Activated naive CD8-positive, alpha-beta T cell treated with anti-CD3 and anti-CD28 coated beads for 36 hours (primary cell): Measurements from ENCODE around the gene DNAH11. TPM values are rescaled to one million over a fixed set of nuclear protein-coding genes. Genes with fewer than 3 reads are reported as not detected.
"Not testable (repeated sequence)": the region's sequence is repeated elsewhere in the genome, so short reads cannot be mapped to it uniquely, and the experiment has no call there.

Experiments used
- DNase-seq: peaks from one replicate; pipeline ENCODE4 v3.0.0; 2021
- H3K27ac Mint-ChIP-seq: one replicate; pipeline ENCODE4 v1.8.0; 2022; ENCODE audit warnings: mild to moderate bottlenecking, moderate library complexity, mixed read lengths
- H3K27me3 Mint-ChIP-seq: one replicate; pipeline ENCODE4 v1.8.0; 2022; ENCODE audit warnings: mild to moderate bottlenecking, mixed read lengths
- H3K36me3 Mint-ChIP-seq: one replicate; pipeline ENCODE4 v1.8.0; 2021; ENCODE audit warnings: mild to moderate bottlenecking, mixed read lengths
- H3K4me1 Mint-ChIP-seq: one replicate; pipeline ENCODE4 v1.8.0; 2021; ENCODE audit warnings: mixed read lengths
- H3K4me3 Mint-ChIP-seq: one replicate; pipeline ENCODE4 v1.8.0; 2022; ENCODE audit warnings: mild to moderate bottlenecking, moderate library complexity, mixed read lengths
- H3K9me3 Mint-ChIP-seq: one replicate; pipeline ENCODE4 v1.8.0; 2022; ENCODE audit warnings: mixed read lengths
- total RNA-seq, 2 experiments: library from RNA; stranded (reverse); gene quantifications; one replicate each; pipeline ENCODE4 v1.2.3, GENCODE V29; 2021

Gene DNAH11
- total RNA-seq, 2 experiments from 2014 or later: 0.02 TPM; not detected in 1

DNA sequence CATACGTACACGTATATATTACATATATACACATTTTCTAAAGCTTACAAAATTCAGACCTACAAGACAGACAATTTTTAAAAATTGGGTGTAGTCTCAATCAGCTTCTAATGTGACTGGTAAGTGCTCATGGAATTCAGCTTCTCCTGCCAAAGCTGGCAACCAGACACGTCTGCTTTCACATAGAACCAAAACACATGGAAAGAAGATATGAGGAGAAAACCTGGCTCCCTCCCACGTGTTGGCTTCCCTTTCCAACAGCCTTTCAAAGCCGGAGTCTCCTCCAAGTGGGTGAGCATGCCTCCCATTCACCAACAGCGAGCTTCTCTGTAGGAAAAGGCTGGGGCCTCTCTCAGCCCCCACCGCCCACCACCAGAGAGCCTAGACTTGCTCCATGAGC, 369.5 kb downstream of the DNAH11 start:
- no peaks in the 10 kb centered on the region for H3K4me1 Mint-ChIP-seq
- no peaks in the 10 kb centered on the region for H3K9me3 Mint-ChIP-seq
- H3K27me3 Mint-ChIP-seq: no peaks in the 10 kb centered on the region
- H3K36me3 Mint-ChIP-seq: peaks cover 48% of the 10 kb centered on the region
- DNase-seq: no peak
- no peak overlapping the region for H3K4me3 Mint-ChIP-seq
- H3K27ac Mint-ChIP-seq: no peak overlapping the region

DNA sequence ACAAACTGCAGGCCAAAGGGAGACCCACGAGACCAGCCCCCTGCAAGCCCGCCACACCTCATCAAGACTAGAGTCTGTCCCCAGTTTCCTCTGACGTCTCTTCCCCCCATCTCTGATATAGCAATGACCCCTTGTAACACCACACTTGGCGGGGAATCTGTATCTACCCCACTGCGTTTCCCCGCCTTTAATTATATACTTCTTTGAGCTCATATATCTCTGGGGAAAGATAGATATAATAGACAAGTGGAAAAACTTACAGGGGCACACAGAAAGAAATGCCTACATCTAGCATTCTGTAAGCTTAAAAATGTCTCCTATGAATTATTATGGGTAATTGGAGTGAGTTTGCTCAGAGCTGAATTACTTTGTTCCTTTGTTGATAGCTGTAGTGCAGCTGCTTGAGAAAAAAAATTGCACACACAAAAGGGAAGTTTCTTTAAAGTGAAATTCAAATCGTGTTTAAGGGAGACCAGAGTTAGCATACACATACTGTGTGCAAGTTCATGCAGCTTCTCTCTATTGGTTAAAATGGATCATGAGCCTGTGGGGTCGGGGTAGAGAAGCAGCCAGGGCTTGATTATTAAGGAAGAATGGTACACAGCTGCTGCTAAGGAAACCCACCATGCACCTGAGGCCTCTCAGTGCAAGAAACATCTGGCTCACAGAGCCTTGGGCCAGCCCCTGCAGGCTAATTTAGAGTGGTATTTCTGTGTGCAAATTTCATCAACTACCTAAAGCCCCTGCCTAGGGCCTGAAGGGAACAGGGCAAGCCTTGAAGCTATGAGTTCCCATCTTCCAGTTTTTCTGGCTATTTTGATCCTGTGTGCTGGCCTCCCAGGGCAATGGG, 370.3 kb downstream of the DNAH11 start:
- Mint-ChIP-seq H3K36me3 (peaks cover 46% of the 10 kb centered on the region), H3K27ac (no peak overlapping the region), H3K4me1 (no peaks in the 10 kb centered on the region), H3K4me3 (no peak overlapping the region), H3K27me3 (no peaks in the 10 kb centered on the region), H3K9me3 (no peaks in the 10 kb centered on the region)
- DNase-seq: no peak

DNA sequence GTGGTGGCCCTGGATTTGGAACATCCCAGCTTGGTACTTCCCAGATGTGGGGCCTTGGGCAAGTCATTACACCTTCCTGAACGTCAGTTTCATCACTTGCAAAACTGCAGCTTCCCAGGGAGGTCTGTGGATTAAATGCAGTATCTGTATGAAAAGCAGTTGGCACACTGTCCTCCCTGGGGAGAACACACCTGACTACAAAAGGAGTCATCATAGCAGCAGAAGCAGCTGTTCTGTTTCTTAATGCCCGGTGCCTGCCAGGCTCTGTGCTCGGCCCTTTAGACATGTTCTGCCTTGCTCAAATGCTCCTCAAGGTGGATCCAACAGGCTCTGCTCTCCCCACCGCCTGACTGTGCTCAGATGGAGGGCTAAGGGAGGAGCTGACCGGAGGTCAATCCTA, 371.8 kb downstream of the DNAH11 start:
- peaks cover 44% of the 10 kb centered on the region for H3K36me3 Mint-ChIP-seq
- H3K9me3 Mint-ChIP-seq: no peaks in the 10 kb centered on the region
- H3K27me3 Mint-ChIP-seq: no peaks in the 10 kb centered on the region
- H3K4me1 Mint-ChIP-seq: no peaks in the 10 kb centered on the region
- H3K4me3 Mint-ChIP-seq: no peak overlapping the region
- no peak overlapping the region for H3K27ac Mint-ChIP-seq
- DNase-seq: no peak

DNA sequence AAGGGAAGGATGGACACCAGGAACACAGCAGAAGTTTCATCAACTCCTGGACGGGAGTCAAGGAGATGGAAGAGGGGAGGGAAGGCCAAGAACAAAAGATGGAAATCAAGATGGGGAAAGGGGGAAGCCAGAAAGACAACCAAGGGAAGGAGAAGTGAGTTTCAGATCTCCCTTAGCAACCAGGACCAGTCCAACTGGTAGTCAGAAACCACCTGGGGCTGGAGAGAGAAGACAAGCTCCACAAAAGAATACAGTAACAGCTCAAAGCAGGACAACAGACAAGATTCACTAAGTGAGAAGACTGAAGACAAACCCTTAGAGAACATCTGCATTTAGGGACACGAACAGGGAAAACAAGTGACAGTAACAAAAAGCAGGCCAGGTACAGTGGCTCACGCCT, 372.3 kb downstream of the DNAH11 start:
- Mint-ChIP-seq H3K4me1 (no peaks in the 10 kb centered on the region), H3K4me3 (no peak overlapping the region), H3K36me3 (peaks cover 45% of the 10 kb centered on the region), H3K9me3 (no peaks in the 10 kb centered on the region), H3K27ac (no peak overlapping the region), H3K27me3 (no peaks in the 10 kb centered on the region)
- DNase-seq: no peak

DNA sequence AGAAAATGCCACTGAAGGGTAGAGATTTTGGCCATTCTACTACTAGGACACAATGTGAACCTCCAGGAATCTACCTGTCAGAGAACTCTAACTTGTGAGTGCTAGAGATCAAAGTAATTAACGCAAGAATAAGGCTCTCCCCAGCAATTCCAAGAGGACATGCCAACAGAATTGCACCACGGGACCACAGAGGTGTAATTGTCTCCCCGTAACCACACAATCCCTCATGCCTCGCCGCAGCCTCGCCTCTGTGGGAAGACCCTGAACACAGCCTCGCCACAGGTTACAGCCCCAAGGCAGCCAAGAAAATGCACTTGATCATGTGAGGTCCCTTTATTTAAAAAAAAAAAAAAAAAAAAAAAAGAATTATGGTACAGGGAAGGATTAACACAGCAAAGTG, 373.3 kb downstream of the DNAH11 start:
- Mint-ChIP-seq H3K4me3 (no peak overlapping the region), H3K9me3 (no peaks in the 10 kb centered on the region), H3K4me1 (peaks cover 3% of the 10 kb centered on the region), H3K36me3 (peaks cover 45% of the 10 kb centered on the region), H3K27me3 (no peaks in the 10 kb centered on the region), H3K27ac (no peak overlapping the region)
- no peak for DNase-seq

DNA sequence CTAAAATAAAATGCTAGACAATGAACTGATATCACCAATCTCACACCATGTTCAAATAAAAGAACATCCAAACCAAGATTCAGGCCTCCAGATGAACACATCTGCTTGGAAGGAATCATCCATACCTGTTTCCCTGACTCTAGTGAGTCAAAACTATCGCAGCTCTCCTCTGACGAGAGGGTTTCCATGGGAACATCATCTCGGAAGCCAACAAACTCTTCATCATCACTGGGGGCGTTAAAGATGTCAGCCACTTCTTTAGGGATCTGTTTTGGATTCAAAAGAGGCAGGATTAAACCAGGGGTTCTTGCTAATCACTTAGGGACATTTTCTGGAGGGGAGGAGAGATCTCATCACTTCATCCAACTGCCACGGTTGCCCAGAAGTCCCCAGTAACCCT, 373.8 kb downstream of the DNAH11 start:
- DNase-seq: no peak
- no peak overlapping the region for H3K27ac Mint-ChIP-seq
- H3K4me3 Mint-ChIP-seq: no peak overlapping the region
- H3K9me3 Mint-ChIP-seq: no peaks in the 10 kb centered on the region
- peaks cover 45% of the 10 kb centered on the region for H3K36me3 Mint-ChIP-seq
- peaks cover 6% of the 10 kb centered on the region for H3K4me1 Mint-ChIP-seq
- no peaks in the 10 kb centered on the region for H3K27me3 Mint-ChIP-seq

DNA sequence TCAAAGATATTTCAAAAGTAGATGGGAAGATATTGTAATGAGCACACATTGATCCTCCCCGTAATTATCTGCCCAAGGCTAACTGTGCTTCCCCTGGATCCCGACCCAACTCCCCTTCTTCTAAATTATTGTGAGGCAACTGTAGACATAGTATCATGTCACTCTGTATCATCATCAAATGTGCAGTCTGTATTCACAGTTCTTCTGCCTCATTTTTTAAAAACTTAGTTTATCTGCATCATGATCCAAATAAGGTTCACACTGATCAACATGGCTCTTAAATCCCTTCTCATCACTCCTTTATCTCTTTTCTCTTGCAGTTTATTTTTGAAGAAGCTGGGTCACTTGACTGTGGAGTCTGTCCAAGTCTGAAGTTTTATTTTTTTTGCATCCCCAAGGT, 375.4 kb downstream of the DNAH11 start:
- Mint-ChIP-seq H3K9me3 (no peaks in the 10 kb centered on the region), H3K36me3 (peaks cover 39% of the 10 kb centered on the region), H3K27me3 (no peaks in the 10 kb centered on the region), H3K4me1 (peaks cover 11% of the 10 kb centered on the region), H3K27ac (no peak overlapping the region), H3K4me3 (no peak overlapping the region)
- no peak for DNase-seq

DNA sequence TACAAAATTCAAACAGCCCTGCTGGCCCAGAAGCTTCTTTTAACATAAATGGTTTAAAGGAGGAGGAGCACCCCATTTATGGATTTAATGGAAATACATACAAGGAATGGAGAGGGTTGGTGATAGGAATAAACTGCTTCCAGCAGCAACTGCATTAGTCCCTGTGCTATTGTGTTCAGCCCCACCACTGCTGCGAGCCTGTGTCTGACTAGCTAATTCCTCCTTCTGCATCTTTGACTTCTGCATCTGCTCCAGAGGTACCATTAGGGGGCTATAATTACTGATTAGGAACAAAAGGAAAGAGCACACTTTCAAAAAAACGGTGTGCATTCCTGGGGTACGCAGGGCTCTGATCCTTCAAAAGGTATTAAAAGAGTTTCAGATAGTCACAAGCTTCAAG, 378.1 kb downstream of the DNAH11 start:
- H3K9me3 Mint-ChIP-seq: no peaks in the 10 kb centered on the region
- DNase-seq: no peak
- no peak overlapping the region for H3K4me3 Mint-ChIP-seq
- H3K27me3 Mint-ChIP-seq: no peaks in the 10 kb centered on the region
- H3K27ac Mint-ChIP-seq: no peak overlapping the region
- peaks cover 14% of the 10 kb centered on the region for H3K4me1 Mint-ChIP-seq
- H3K36me3 Mint-ChIP-seq: peaks cover 25% of the 10 kb centered on the region

DNA sequence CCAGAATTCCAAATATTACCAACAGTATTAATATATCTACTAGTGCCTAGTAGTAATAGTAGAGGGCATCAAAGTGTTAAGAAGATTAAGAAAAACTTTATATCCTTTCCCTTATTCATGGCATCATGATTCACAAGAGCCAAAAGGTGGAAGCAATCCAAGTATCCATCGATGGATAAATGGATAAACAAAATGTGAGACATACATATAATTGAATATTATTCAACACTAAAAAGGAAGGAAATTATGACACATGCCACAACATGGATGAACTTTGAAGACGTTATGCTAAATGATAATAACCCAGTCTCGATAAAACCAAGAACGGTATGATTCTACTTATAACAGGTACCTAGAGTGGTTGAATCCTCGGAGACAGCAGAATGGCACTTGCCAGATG, 379.8 kb downstream of the DNAH11 start:
- no peak for DNase-seq
- no peak overlapping the region for H3K27ac Mint-ChIP-seq
- no peaks in the 10 kb centered on the region for H3K27me3 Mint-ChIP-seq
- peaks cover 14% of the 10 kb centered on the region for H3K4me1 Mint-ChIP-seq
- H3K9me3 Mint-ChIP-seq: peaks cover 2% of the 10 kb centered on the region
- H3K4me3 Mint-ChIP-seq: no peak overlapping the region
- peaks cover 23% of the 10 kb centered on the region for H3K36me3 Mint-ChIP-seq

DNA sequence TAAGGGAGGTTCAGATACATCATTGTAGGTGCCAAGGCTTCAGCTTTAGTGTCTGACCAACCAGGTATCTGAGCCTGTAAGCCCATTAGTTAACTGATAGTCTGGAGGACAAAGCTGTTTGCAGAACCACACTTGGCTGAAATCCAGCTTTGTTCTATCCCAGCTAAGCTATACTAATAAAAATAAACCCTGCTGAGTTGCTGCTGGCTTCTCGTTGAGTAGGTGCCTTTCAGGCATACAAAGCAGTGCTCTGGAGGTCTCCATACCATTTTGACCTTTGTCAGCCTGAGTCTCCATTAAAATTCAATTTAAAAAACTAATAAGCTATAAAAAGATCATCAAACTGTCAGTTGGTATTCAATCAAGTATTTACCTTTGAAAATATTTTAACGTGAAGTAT, 380.8 kb downstream of the DNAH11 start:
- DNase-seq: no peak

DNA sequence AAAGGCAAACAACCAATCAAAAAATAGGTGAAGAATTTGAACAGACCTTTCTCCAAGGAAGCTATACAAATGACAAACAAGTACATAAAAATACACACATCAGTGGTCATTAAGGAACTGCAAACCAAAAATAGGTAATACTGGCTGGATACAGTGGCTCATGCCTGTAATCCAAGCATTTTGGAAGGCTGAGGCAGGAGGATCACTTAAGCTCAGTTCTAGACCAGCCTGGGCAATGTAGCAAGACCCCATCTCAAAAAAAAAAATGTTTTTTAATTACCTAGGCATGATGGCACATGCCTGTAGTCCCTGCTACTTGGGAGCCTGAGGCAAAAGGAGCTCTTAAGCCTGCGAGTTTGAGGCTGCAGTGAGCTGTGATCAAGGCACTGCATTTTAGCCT, 383.6 kb downstream of the DNAH11 start:
- no peaks in the 10 kb centered on the region for H3K27me3 Mint-ChIP-seq
- H3K4me3 Mint-ChIP-seq: no peak overlapping the region
- DNase-seq: no peak
- peaks cover 20% of the 10 kb centered on the region for H3K4me1 Mint-ChIP-seq
- H3K9me3 Mint-ChIP-seq: peaks cover 15% of the 10 kb centered on the region
- H3K27ac Mint-ChIP-seq: no peak overlapping the region
- H3K36me3 Mint-ChIP-seq: peaks cover 50% of the 10 kb centered on the region

More for the DNA sequence above, 380.8 kb downstream of the DNAH11 start:
- Mint-ChIP-seq H3K4me1 (peaks cover 14% of the 10 kb centered on the region), H3K27me3 (no peaks in the 10 kb centered on the region), H3K27ac (no peak overlapping the region), H3K36me3 (peaks cover 29% of the 10 kb centered on the region), H3K9me3 (peaks cover 2% of the 10 kb centered on the region), H3K4me3 (no peak overlapping the region)

DNA sequence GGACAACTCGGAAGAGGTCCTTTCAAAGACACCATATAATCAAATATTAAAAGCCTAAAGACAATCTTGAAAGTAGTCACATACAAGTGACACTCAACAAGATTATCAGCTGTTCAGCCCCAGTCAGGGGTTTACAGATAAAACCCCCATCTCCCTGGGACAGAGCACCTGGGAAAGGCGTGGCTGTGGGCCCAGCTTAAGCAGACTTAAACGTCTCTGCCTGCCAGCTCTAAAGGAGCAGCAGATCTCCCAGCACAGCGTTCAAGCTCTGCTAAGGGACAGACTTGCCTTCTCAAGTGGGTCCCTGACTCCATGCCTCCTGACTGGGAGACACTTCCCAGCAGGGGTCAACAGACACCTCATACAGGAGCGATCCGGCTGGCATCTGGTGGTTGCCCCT, 384.9 kb downstream of the DNAH11 start:
- Mint-ChIP-seq H3K4me1 (peaks cover 13% of the 10 kb centered on the region), H3K9me3 (peaks cover 16% of the 10 kb centered on the region), H3K27me3 (no peaks in the 10 kb centered on the region), H3K36me3 (peaks cover 62% of the 10 kb centered on the region), H3K4me3 (no peak overlapping the region), H3K27ac (no peak overlapping the region)
- no peak for DNase-seq

DNA sequence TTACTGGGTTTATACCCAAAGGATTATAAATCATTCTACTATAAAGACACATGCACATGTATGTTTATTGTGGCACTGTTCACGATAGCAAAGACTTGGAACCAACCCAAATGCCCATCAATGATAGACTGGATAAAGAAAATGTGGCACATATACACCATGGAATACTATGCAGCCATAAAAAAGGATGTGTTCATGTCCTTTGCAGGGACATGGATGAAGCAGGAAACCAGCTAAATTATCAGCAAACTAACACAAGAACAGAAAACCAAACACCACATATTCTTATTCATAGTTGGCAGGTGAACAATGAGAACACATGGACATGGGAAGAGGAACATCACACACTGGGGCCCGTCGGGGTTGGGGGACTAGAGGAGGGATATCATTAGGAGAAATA, 390.5 kb downstream of the DNAH11 start:
- H3K4me3 Mint-ChIP-seq, H3K27ac Mint-ChIP-seq, H3K27me3 Mint-ChIP-seq, DNase-seq: not testable (repeated sequence)
- Mint-ChIP-seq H3K36me3 (peaks cover 89% of the 10 kb centered on the region), H3K9me3 (peaks cover 35% of the 10 kb centered on the region), H3K4me1 (peaks cover 36% of the 10 kb centered on the region)

DNA sequence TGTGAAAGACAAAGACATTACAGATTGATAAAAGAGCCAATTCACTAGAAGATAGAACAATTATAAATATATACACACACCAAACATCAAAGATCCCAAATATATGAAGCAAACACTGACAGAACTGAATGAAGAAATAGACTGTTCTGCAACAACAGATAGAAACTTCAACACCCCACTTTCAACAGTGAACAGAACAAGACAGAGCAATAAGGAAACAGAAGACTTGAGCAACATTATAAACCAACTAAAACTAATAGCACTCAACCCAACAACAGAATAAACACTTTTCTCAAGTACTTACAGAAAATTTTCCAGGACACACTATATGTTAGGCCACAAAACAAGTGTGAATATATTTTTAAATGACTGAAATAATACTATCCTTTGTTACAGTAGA, 392.0 kb downstream of the DNAH11 start:
- Mint-ChIP-seq H3K27me3 (no peaks in the 10 kb centered on the region), H3K4me1 (peaks cover 45% of the 10 kb centered on the region), H3K9me3 (peaks cover 29% of the 10 kb centered on the region), H3K36me3 (peaks cover 87% of the 10 kb centered on the region), H3K27ac (no peak overlapping the region), H3K4me3 (no peak overlapping the region)
- DNase-seq: no peak

DNA sequence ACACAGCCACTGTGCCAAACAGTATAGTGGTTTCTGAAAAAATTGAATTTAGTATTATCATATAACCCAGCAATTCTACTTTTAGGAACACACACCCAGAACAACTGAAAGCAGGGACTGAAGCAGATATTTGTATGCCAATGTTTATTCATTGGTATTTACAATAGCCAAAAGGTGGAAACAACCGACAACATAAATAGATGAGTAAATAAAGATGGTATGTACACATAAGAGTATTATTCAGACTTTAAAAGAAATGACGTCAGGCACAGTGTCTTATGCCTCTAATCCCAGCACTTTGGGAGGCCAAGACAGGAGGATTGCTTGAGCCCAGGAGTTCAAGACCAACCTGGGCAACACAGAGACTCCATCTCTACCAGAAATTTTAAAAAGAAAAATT, 395.6 kb downstream of the DNAH11 start:
- Mint-ChIP-seq H3K4me3 (peak overlapping the region; percentile 69), H3K27ac (peak overlapping the region; percentile 96), H3K9me3 (peaks cover 18% of the 10 kb centered on the region), H3K4me1 (peaks cover 75% of the 10 kb centered on the region), H3K27me3 (peaks cover 3% of the 10 kb centered on the region), H3K36me3 (peaks cover 83% of the 10 kb centered on the region)
- no peak for DNase-seq
